A549 (cell line): ENCODE measurements around the gene COL13A1. TPM values are rescaled to one million over a fixed set of nuclear protein-coding genes. Genes with fewer than 3 reads are reported as not detected.

Source experiments
- ATAC-seq, 2 experiments: fragments of 200-7000 bp in 1 of 2; fragments of >200 bp in 1 of 2; cut with Nextera tagmentation in 1 of 2; cut with Tn5 transposase in 1 of 2; 3 replicates each; pipeline versions ENCODE4 v1.8.0 to v1.9.1; 2018 to 2020; ENCODE audit warnings: mild to moderate bottlenecking in 1 of 2, moderate library complexity in 1 of 2
- CTCF ChIA-PET: fragments of 300-600 bp; sonication (Branson Sonifier 250); formaldehyde crosslinking; extraction: SDS; loops from one replicate; lab custom pipeline; 2021; ENCODE audit warnings: antibody characterized with exemption, inconsistent platforms; lab: Yijun Ruan, JAX
- POLR2A ChIA-PET: fragments of 350-600 bp; formaldehyde crosslinking; extraction: SDS; loops from one replicate; lab custom pipeline; 2021; ENCODE audit warnings: antibody characterized with exemption, inconsistent platforms; lab: Yijun Ruan, JAX
- DNase-seq, 2 experiments: peaks; one replicate each; pipeline versions ENCODE4 v3.0.0 to v3.0.0-alpha.2; 2011 to 2016; ENCODE audit warnings: low read depth in 1 of 2, low spot score in 1 of 2
- FAIRE-seq: peaks from 2 replicates; lab custom pipeline; 2011; peaks lifted over from hg19 to GRCh38; lab: Jason Lieb, UNC
- H3K27ac ChIP-seq, 2 experiments: fragments of >200 bp; sonication (Bioruptor Twin); formaldehyde crosslinking; 3 replicates each; pipeline ENCODE4 v1.5.1; 2016 to 2017
- H3K4me1 ChIP-seq: fragments of >200 bp; sonication (Bioruptor Twin); formaldehyde crosslinking; 3 replicates; pipeline ENCODE4 v1.6.1; 2016
- H3K4me2 ChIP-seq: fragments of >200 bp; sonication (Bioruptor Twin); formaldehyde crosslinking; 3 replicates; pipeline ENCODE4 v1.6.1; 2016
- H3K4me3 ChIP-seq: fragments of >200 bp; sonication (Bioruptor Twin); formaldehyde crosslinking; 3 replicates; pipeline ENCODE4 v1.5.1; 2016
- H3K9me3 ChIP-seq: fragments of >200 bp; sonication (Bioruptor Twin); formaldehyde crosslinking; 3 replicates; pipeline ENCODE4 v1.6.1; 2016
- CBX8 ChIP-seq: fragments of 200-600 bp; sonication (generic); IDR thresholded peaks from 2 replicates; pipeline ENCODE4 v1.6.1; 2016
- EP300 ChIP-seq, 2 experiments: fragments of >200 bp; sonication (Bioruptor Twin); formaldehyde crosslinking; IDR thresholded peaks; 2 replicates in 1 of 2; 3 replicates in 1 of 2; pipeline ENCODE4 v1.6.1; 2016 to 2017
- FOSB ChIP-seq: fragments of 250-450 bp; sonication (Bioruptor Pico); IDR thresholded peaks from 2 replicates; pipeline ENCODE4 v1.5.0; 2020; ENCODE audit warnings: mild to moderate bottlenecking, moderate library complexity
- FOSL2 ChIP-seq, 2 experiments: fragments of 450-650 bp in 1 of 2; fragments of >200 bp in 1 of 2; sonication (Bioruptor Twin) in 1 of 2; formaldehyde crosslinking; IDR thresholded peaks; 2 replicates each; pipeline versions ENCODE4 v1.5.0 to v1.6.1; 2016 to 2020; ENCODE audit warnings: mild to moderate bottlenecking in 1 of 2, moderate library complexity in 1 of 2
- FOXS1 ChIP-seq: fragments of 250-450 bp; sonication (Bioruptor Pico); IDR thresholded peaks from 2 replicates; pipeline ENCODE4 v1.5.0; 2020; ENCODE audit warnings: mild to moderate bottlenecking, moderate library complexity
- HOXA7 ChIP-seq: fragments of 250-450 bp; sonication (Bioruptor Pico); IDR thresholded peaks from 2 replicates; pipeline ENCODE4 v1.5.0; 2020; ENCODE audit warnings: mild to moderate bottlenecking, moderate library complexity
- KDM1A ChIP-seq: fragments of 200-600 bp; sonication (generic); IDR thresholded peaks from 2 replicates; pipeline ENCODE4 v1.6.1; 2016; ENCODE audit warnings: low read depth, mild to moderate bottlenecking
- NPAS2 ChIP-seq: fragments of 250-450 bp; sonication (Bioruptor Pico); IDR thresholded peaks from 2 replicates; pipeline ENCODE4 v1.8.0; 2022; ENCODE audit warnings: mild to moderate bottlenecking, moderate library complexity, borderline replicate concordance
- PHF8 ChIP-seq: fragments of 200-600 bp; sonication (generic); IDR thresholded peaks from 2 replicates; pipeline ENCODE4 v1.6.1; 2016; ENCODE audit warnings: low read depth, mild to moderate bottlenecking, antibody characterized with exemption, moderate library complexity, borderline replicate concordance
- ZC3H11A ChIP-seq: fragments of 450-650 bp; IDR thresholded peaks from 2 replicates; pipeline ENCODE4 v1.6.1; 2014; ENCODE audit warnings: antibody characterized with exemption, mild to moderate bottlenecking
- ZSCAN20 ChIP-seq: fragments of 250-450 bp; sonication (Bioruptor Pico); IDR thresholded peaks from 2 replicates; pipeline ENCODE4 v1.8.0; 2022; ENCODE audit warnings: mild to moderate bottlenecking, moderate library complexity
- WGBS: methylation state at CpG from one replicate; pipeline ENCODE4 v1.1.6; 2017; ENCODE audit errors: missing lambda C conversion rate; 5-methylcytosine and 5-hydroxymethylcytosine counted together
- polyA plus RNA-seq, 4 experiments: library from polyadenylated mRNA; depleted of rRNA in 3 of 4; stranded (reverse); fragments of >200 nt; fragmentation: RNase III in 1 of 4; extraction: RNeasy Plus Mini Kit Qiagen cat#74134 plus additional on column Dnase treatment in 1 of 4; gene quantifications; 2 replicates in 3 of 4; 3 replicates in 1 of 4; pipeline ENCODE4 v1.2.3, GENCODE V29; 2011 to 2017
- TF ChIP-seq, protein P1 (sequence below): IDR thresholded peaks from 2 replicates; pipeline ENCODE4 v1.6.1; 2012; ENCODE audit warnings: low read depth, borderline replicate concordance
- TF ChIP-seq, protein P2 (sequence below): fragments of 450-650 bp; IDR thresholded peaks from 2 replicates; pipeline ENCODE4 v1.6.1; 2014; ENCODE audit warnings: antibody characterized with exemption
- TF ChIP-seq, protein P3 (sequence below): fragments of 150-350 bp; IDR thresholded peaks from 2 replicates; pipeline ENCODE4 v1.6.1; 2014; ENCODE audit warnings: low read depth, mild to moderate bottlenecking, low read length
- TF ChIP-seq, protein P4 (sequence below): fragments of >200 bp; sonication (Bioruptor Twin); formaldehyde crosslinking; IDR thresholded peaks from 3 replicates; pipeline ENCODE4 v1.5.1; 2016
- TF ChIP-seq, protein P5 (sequence below): fragments of >200 bp; sonication (Bioruptor Twin); formaldehyde crosslinking; IDR thresholded peaks from 2 replicates; pipeline ENCODE4 v1.6.1; 2016

The COL13A1 gene
- polyA plus RNA-seq, 2 of the 4 experiments (the other 2 are of a cell fraction): 0.08 to 0.27 TPM

DNA sequence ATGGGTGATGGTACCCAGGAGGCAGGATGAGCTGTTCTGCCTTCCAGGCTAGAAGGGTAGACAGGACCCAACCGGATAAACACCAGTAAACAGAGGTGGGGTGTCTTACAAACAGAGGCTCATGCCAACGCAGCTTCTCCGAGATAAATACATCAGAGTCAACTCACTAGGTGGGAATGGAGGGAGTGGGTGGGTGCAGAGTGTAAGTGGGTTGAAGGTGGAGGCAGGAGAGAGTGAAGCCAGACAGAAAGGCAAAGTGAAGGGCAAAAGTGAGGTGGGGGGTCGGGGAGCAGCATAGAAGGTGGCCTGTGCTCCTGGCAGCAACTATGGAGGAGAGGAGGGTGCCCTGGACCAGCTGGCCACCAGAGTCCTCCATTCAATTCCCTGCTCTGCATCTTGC, 40.4 kb upstream of the COL13A1 start:
- ATAC-seq (no peak), FAIRE-seq (no peak), DNase-seq (no peak)
- POLR2A ChIA-PET: no interaction called here
- H3K9me3 ChIP-seq: no peaks in the 10 kb centered on the region
- TF ChIP-seq, protein P1, sequence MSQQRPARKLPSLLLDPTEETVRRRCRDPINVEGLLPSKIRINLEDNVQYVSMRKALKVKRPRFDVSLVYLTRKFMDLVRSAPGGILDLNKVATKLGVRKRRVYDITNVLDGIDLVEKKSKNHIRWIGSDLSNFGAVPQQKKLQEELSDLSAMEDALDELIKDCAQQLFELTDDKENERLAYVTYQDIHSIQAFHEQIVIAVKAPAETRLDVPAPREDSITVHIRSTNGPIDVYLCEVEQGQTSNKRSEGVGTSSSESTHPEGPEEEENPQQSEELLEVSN: no peak
- no peak for TF ChIP-seq FOXS1 (CRISPR knock-in tag)
- no peak for TF ChIP-seq EP300 (IDR thresholded peaks at IDR 0.05)
- no peak for TF ChIP-seq HOXA7 (CRISPR knock-in tag)
- TF ChIP-seq, protein P2, sequence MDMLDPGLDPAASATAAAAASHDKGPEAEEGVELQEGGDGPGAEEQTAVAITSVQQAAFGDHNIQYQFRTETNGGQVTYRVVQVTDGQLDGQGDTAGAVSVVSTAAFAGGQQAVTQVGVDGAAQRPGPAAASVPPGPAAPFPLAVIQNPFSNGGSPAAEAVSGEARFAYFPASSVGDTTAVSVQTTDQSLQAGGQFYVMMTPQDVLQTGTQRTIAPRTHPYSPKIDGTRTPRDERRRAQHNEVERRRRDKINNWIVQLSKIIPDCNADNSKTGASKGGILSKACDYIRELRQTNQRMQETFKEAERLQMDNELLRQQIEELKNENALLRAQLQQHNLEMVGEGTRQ: no peak
- TF ChIP-seq CBX8: no peak
- TF ChIP-seq ZC3H11A: no peak
- TF ChIP-seq KDM1A: no peak
- TF ChIP-seq, protein P3, sequence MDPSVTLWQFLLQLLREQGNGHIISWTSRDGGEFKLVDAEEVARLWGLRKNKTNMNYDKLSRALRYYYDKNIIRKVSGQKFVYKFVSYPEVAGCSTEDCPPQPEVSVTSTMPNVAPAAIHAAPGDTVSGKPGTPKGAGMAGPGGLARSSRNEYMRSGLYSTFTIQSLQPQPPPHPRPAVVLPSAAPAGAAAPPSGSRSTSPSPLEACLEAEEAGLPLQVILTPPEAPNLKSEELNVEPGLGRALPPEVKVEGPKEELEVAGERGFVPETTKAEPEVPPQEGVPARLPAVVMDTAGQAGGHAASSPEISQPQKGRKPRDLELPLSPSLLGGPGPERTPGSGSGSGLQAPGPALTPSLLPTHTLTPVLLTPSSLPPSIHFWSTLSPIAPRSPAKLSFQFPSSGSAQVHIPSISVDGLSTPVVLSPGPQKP: no peak
- TF ChIP-seq, protein P4, sequence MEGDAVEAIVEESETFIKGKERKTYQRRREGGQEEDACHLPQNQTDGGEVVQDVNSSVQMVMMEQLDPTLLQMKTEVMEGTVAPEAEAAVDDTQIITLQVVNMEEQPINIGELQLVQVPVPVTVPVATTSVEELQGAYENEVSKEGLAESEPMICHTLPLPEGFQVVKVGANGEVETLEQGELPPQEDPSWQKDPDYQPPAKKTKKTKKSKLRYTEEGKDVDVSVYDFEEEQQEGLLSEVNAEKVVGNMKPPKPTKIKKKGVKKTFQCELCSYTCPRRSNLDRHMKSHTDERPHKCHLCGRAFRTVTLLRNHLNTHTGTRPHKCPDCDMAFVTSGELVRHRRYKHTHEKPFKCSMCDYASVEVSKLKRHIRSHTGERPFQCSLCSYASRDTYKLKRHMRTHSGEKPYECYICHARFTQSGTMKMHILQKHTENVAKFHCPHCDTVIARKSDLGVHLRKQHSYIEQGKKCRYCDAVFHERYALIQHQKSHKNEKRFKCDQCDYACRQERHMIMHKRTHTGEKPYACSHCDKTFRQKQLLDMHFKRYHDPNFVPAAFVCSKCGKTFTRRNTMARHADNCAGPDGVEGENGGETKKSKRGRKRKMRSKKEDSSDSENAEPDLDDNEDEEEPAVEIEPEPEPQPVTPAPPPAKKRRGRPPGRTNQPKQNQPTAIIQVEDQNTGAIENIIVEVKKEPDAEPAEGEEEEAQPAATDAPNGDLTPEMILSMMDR: no peak
- TF ChIP-seq PHF8: no peak
- H3K4me2 ChIP-seq: no peak overlapping the region
- no peaks in the 10 kb centered on the region for H3K4me1 ChIP-seq
- H3K27ac ChIP-seq: no peak overlapping the region
- no peak overlapping the region for H3K4me3 ChIP-seq
- CTCF ChIA-PET: interaction anchor here (0.5 to 1.7 kb wide), 7 partner anchors 10 to 335 kb away, joined by 3 to 6 read pairs (median 5); no protein-coding TSS in a partner anchor
- 29% methylated on average over 4 of the region's 4 CpGs for WGBS

DNA sequence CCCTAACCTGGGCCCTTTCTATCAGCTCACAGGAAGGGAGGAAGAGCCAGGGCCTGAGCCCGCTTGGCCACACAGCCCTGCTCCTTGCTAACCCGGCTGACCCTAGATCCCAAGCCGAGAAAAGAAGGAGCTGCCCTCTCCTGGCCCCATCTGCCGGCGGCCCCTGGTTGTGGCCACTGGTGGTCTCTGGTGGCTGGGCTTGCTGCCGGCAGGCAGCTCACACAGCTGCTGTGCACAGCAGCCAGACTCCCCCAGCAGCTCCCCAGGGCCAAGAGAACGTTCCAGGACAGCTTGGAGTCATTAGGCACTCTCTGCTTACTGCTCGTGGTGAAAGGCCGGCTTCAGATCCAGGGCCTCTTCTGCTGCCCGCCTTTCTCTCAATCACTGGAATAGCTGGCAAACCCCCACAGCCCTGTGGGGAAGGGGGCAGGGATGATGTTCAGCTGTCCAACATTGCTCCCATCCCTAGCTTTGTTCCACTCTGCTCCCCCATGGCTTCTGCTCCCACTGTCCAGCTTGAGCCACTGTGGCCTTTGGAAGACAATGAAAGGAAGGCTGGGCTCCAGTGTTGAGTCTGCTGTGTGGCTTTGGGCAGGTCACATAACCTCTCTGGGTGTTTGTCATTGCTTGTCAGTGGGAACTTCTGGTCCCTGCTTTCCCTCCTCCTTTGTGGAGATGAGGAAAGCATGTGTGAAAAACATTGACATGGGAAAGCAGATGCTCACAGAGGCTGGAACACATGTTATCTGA, 35.4 kb upstream of the COL13A1 start:
- CTCF ChIA-PET: interaction anchor here (0.6 to 3.5 kb wide), 4 partner anchors 33 to 192 kb away, joined by 3 to 14 read pairs (median 4); no protein-coding TSS in a partner anchor
- WGBS: 92% methylated on average over 8 of the region's 10 CpGs
- H3K4me3 ChIP-seq: no peak overlapping the region
- H3K4me1 ChIP-seq: peaks cover 25% of the 10 kb centered on the region
- ATAC-seq: no peak
- DNase-seq: no peak
- H3K27ac ChIP-seq: no peak overlapping the region
- POLR2A ChIA-PET: no interaction called here
- H3K4me2 ChIP-seq: no peak overlapping the region
- no peak for FAIRE-seq
- no peaks in the 10 kb centered on the region for H3K9me3 ChIP-seq
- TF ChIP-seq ZSCAN20 (CRISPR knock-in tag) (no peak), FOSB (no peak), NPAS2 (CRISPR knock-in tag) (no peak), FOSL2 (IDR thresholded peaks at IDR 0.05) (no peak), FOSL2 (CRISPR knock-in tag; IDR thresholded peaks at IDR 0.05) (no peak)
- TF ChIP-seq, protein P4: no peak
- TF ChIP-seq, protein P5, sequence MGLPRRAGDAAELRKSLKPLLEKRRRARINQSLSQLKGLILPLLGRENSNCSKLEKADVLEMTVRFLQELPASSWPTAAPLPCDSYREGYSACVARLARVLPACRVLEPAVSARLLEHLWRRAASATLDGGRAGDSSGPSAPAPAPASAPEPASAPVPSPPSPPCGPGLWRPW: no peak
